H9 (cell line): Measurements from ENCODE around the gene DNAJB6. TPM values are rescaled to one million over a fixed set of nuclear protein-coding genes. Genes with fewer than 3 reads are reported as not detected.

Source experiments
- DNase-seq: peaks from one replicate; pipeline ENCODE4 v3.0.0-alpha.2; 2017
- H2AFZ ChIP-seq: one replicate; pipeline ENCODE4 v1.6.1; 2013; ENCODE audit warnings: mild to moderate bottlenecking, low read length, control low read depth, moderate library complexity
- H2AK5ac ChIP-seq: 2 replicates; pipeline ENCODE4 v1.6.1; 2013; ENCODE audit warnings: low read length, control low read depth, mixed read lengths; ENCODE audit not compliant: insufficient read length
- H2BK120ac ChIP-seq: one replicate; pipeline ENCODE4 v1.6.1; 2013; ENCODE audit warnings: low read depth, mild to moderate bottlenecking, low read length, control low read depth, inconsistent platforms; ENCODE audit not compliant: poor library complexity, severe bottlenecking
- H2BK12ac ChIP-seq: 2 replicates; pipeline ENCODE4 v1.6.1; 2013; ENCODE audit warnings: low read length, control low read depth, mixed read lengths, low read depth; ENCODE audit not compliant: insufficient read length
- H2BK15ac ChIP-seq: 2 replicates; pipeline ENCODE4 v1.6.1; 2013; ENCODE audit warnings: low read depth, low read length, control low read depth
- H2BK20ac ChIP-seq: one replicate; pipeline ENCODE4 v1.6.1; 2013; ENCODE audit warnings: low read depth, mild to moderate bottlenecking, low read length, control low read depth, inconsistent platforms; ENCODE audit not compliant: poor library complexity, severe bottlenecking
- H2BK5ac ChIP-seq: 2 replicates; pipeline ENCODE4 v1.6.1; 2013; ENCODE audit warnings: low read length, control low read depth, mixed read lengths; ENCODE audit not compliant: insufficient read length
- H3K14ac ChIP-seq: 2 replicates; pipeline ENCODE4 v1.6.1; 2013; ENCODE audit warnings: low read length, control low read depth; ENCODE audit not compliant: insufficient read depth
- H3K18ac ChIP-seq: 2 replicates; pipeline ENCODE4 v1.6.1; 2013; ENCODE audit warnings: low read depth, mild to moderate bottlenecking, mixed read lengths, low read length, control low read depth; ENCODE audit not compliant: insufficient read length
- H3K23ac ChIP-seq: 2 replicates; pipeline ENCODE4 v1.6.1; 2013; ENCODE audit warnings: low read length, control low read depth, mixed read lengths, low read depth; ENCODE audit not compliant: insufficient read length
- H3K23me2 ChIP-seq: 2 replicates; pipeline ENCODE4 v1.6.1; 2013; ENCODE audit warnings: low read depth, mild to moderate bottlenecking, mixed read lengths, low read length, control low read depth; ENCODE audit not compliant: insufficient read length, poor library complexity, severe bottlenecking
- H3K27ac ChIP-seq: 2 replicates; pipeline ENCODE4 v1.5.1; 2013; ENCODE audit warnings: low read length, control low read depth, mixed read lengths, low read depth; ENCODE audit not compliant: insufficient read length
- H3K27me3 ChIP-seq: 2 replicates; pipeline ENCODE4 v1.6.1; 2013; ENCODE audit warnings: low read length, control low read depth, inconsistent platforms; ENCODE audit not compliant: insufficient read depth
- H3K4ac ChIP-seq: 2 replicates; pipeline ENCODE4 v1.6.1; 2013; ENCODE audit warnings: low read depth, mild to moderate bottlenecking, control low read depth, inconsistent platforms, low read length, moderate library complexity
- H3K4me1 ChIP-seq: 2 replicates; pipeline ENCODE4 v1.6.1; 2013; ENCODE audit warnings: low read length, control low read depth, inconsistent platforms; ENCODE audit not compliant: insufficient read depth
- H3K4me2 ChIP-seq: 2 replicates; pipeline ENCODE4 v1.6.1; 2013; ENCODE audit warnings: low read length, control low read depth, mixed read lengths; ENCODE audit not compliant: insufficient read length, insufficient read depth
- H3K56ac ChIP-seq: 2 replicates; pipeline ENCODE4 v1.6.1; 2013; ENCODE audit warnings: low read depth, mild to moderate bottlenecking, mixed read lengths, low read length, control low read depth; ENCODE audit not compliant: insufficient read length
- H3K79me1 ChIP-seq: 2 replicates; pipeline ENCODE4 v1.6.1; 2013; ENCODE audit warnings: low read depth, mild to moderate bottlenecking, moderate library complexity, low read length, control low read depth, inconsistent platforms; ENCODE audit not compliant: insufficient read depth, poor library complexity, severe bottlenecking
- H3K79me2 ChIP-seq: 2 replicates; pipeline ENCODE4 v1.6.1; 2013; ENCODE audit warnings: low read length, control low read depth, inconsistent platforms; ENCODE audit not compliant: insufficient read depth
- H3K9ac ChIP-seq: 2 replicates; pipeline ENCODE4 v1.6.1; 2013; ENCODE audit warnings: low read length, control low read depth, mixed read lengths; ENCODE audit not compliant: insufficient read length; ENCODE audit errors: extremely low read depth
- H3K9me3 ChIP-seq: one replicate; pipeline ENCODE4 v1.6.1; 2013; ENCODE audit warnings: low read depth, low read length, inconsistent platforms; ENCODE audit not compliant: control insufficient read depth
- H3T11ph ChIP-seq: one replicate; pipeline ENCODE4 v1.6.1; 2013; ENCODE audit warnings: mild to moderate bottlenecking, low read length, control low read depth, inconsistent platforms
- H4K20me1 ChIP-seq: one replicate; pipeline ENCODE4 v1.6.1; 2013; ENCODE audit not compliant: control insufficient read depth, insufficient read length, insufficient read depth
- H4K5ac ChIP-seq: 2 replicates; pipeline ENCODE4 v1.6.1; 2013; ENCODE audit warnings: low read depth, mild to moderate bottlenecking, mixed read lengths, low read length, control low read depth; ENCODE audit not compliant: insufficient read length
- H4K8ac ChIP-seq: replicated peaks from 2 replicates; pipeline ENCODE4 v1.6.1; 2013; ENCODE audit warnings: low read length, control low read depth, mixed read lengths, low read depth; ENCODE audit not compliant: insufficient read length
- H4K91ac ChIP-seq: 2 replicates; pipeline ENCODE4 v1.6.1; 2013; ENCODE audit warnings: low read depth, mild to moderate bottlenecking, moderate library complexity, mixed read lengths, low read length, control low read depth; ENCODE audit not compliant: insufficient read length
- H3K27ac Mint-ChIP-seq, 3 experiments: 2 replicates in 2 of 3; 3 replicates in 1 of 3; pipeline ENCODE4 v1.8.0; 2020 to 2021; ENCODE audit warnings: mixed read lengths in 3 of 3, mild to moderate bottlenecking in 1 of 3, moderate library complexity in 1 of 3
- H3K27me3 Mint-ChIP-seq: 2 replicates; pipeline ENCODE4 v1.8.0; 2021; ENCODE audit warnings: low read depth, mild to moderate bottlenecking, moderate library complexity, mixed read lengths
- H3K36me3 Mint-ChIP-seq, 3 experiments: 2 replicates in 2 of 3; 3 replicates in 1 of 3; pipeline ENCODE4 v1.8.0; 2020 to 2021; ENCODE audit warnings: low read depth in 3 of 3, mixed read lengths in 3 of 3; ENCODE audit not compliant: insufficient read depth in 1 of 3
- H3K4me1 Mint-ChIP-seq, 2 experiments: 2 replicates each; pipeline ENCODE4 v1.8.0; 2020; ENCODE audit warnings: mixed read lengths in 2 of 2
- H3K4me3 Mint-ChIP-seq, 2 experiments: 2 replicates in 1 of 2; 3 replicates in 1 of 2; pipeline ENCODE4 v1.8.0; 2020 to 2021; ENCODE audit warnings: mild to moderate bottlenecking in 2 of 2, mixed read lengths in 2 of 2, moderate library complexity in 1 of 2
- H3K9me3 Mint-ChIP-seq, 2 experiments: 2 replicates in 1 of 2; 3 replicates in 1 of 2; pipeline ENCODE4 v1.8.0; 2020; ENCODE audit warnings: mild to moderate bottlenecking in 2 of 2, mixed read lengths in 2 of 2, moderate library complexity in 1 of 2
- WGBS: extraction: QIAGEN DNeasy Blood & Tissue Kit; methylation state at CpG from one replicate; pipeline ENCODE4 v1.1.7; 2013; ENCODE audit warnings: missing lambda C conversion rate, low lambda C conversion rate, mixed read lengths; ENCODE audit not compliant: insufficient read length; ENCODE audit errors: extremely low coverage; 5-methylcytosine and 5-hydroxymethylcytosine counted together
- total RNA-seq: library from RNA; stranded (reverse); gene quantifications from 2 replicates; pipeline ENCODE4 v1.2.1, GENCODE V29; 2021
- TF ChIP-seq, protein P1 (sequence below): fragments of 200-600 bp; sonication (generic); conservative IDR thresholded peaks from 3 replicates; pipeline ENCODE4 v1.8.0; 2021; ENCODE audit warnings: antibody characterized with exemption, mild to moderate bottlenecking

DNAJB6 gene
- total RNA-seq, 1 experiment from 2014 or later = 215 TPM

GRCh38 chr7:157384301-157384700 lies 47.5 kb downstream of the DNAJB6 start:
- Histone ChIP-seq H3K14ac (no peak overlapping the region), H2BK15ac (no peak overlapping the region), H4K5ac (no peak overlapping the region), H2AK5ac (no peak overlapping the region), H3T11ph (no peak overlapping the region), H2AFZ (no peak overlapping the region), H2BK5ac (no peak overlapping the region), H2BK20ac (no peak overlapping the region), H2BK120ac (no peak overlapping the region), H3K9ac (no peak overlapping the region), H4K8ac (no peak overlapping the region), H3K4ac (no peak overlapping the region), H3K4me2 (no peak overlapping the region), H4K20me1 (peaks cover 2% of the 10 kb centered on the region), H3K9me3 (no peaks in the 10 kb centered on the region), H3K56ac (no peak overlapping the region), H3K23ac (no peak overlapping the region), H3K27ac (peak overlapping the region; percentile 10), H2BK12ac (no peak overlapping the region), H3K79me1 (peaks cover 7% of the 10 kb centered on the region), H3K23me2 (no peaks in the 10 kb centered on the region), H3K18ac (no peak overlapping the region), H3K27me3 (no peaks in the 10 kb centered on the region), H4K91ac (no peak overlapping the region), H3K79me2 (peaks cover 18% of the 10 kb centered on the region; the same call in 1 of the 2 replicates), H3K4me1 (no peaks in the 10 kb centered on the region; the same call in 1 of the 2 replicates)
- Mint-ChIP-seq H3K9me3 (no peaks in the 10 kb centered on the region), H3K27me3 (no peaks in the 10 kb centered on the region), H3K36me3 (peaks cover 46 to 79% (median 76%) of the 10 kb centered on the region in 3 experiments), H3K4me3 (no peak overlapping the region), H3K4me1 (peaks cover 16 to 24% of the 10 kb centered on the region in 2 experiments), H3K27ac (peak overlapping the region; percentile 34 to 85 (median 70); a peak in 5 of 7 replicates)
- TF ChIP-seq, protein P1, sequence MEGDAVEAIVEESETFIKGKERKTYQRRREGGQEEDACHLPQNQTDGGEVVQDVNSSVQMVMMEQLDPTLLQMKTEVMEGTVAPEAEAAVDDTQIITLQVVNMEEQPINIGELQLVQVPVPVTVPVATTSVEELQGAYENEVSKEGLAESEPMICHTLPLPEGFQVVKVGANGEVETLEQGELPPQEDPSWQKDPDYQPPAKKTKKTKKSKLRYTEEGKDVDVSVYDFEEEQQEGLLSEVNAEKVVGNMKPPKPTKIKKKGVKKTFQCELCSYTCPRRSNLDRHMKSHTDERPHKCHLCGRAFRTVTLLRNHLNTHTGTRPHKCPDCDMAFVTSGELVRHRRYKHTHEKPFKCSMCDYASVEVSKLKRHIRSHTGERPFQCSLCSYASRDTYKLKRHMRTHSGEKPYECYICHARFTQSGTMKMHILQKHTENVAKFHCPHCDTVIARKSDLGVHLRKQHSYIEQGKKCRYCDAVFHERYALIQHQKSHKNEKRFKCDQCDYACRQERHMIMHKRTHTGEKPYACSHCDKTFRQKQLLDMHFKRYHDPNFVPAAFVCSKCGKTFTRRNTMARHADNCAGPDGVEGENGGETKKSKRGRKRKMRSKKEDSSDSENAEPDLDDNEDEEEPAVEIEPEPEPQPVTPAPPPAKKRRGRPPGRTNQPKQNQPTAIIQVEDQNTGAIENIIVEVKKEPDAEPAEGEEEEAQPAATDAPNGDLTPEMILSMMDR = no peak
- no CpG with 5 or more reads among the region's 9 CpGs for WGBS
- DNase-seq = no peak
